ENCODE results near the gene PBRM1. TPM values are rescaled to one million over a fixed set of nuclear protein-coding genes. Genes with fewer than 3 reads are reported as not detected.

The PBRM1 gene
- total and polyA plus RNA-seq, 11 donors = 8.5 to 61.7 (median 44.4) TPM

DNA sequence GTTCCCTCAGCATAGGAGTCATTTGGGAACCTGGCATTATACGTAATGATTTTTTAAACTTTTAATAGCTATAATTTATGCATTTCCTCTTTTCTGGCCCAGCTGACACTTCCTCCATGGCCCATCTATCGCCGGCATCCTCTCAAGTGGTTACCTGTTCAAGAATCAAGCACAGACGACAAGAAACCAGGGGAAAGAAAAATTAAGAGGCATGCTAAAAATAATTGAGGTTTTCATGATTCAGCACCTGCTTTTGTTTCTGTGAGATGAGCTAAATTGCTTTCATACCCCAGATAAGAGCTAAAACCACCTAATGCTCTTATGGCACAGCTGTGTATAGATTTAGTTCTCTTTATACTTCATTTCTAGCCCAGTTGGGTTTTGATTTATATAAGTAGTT, 21.9 kb upstream of the PBRM1 start:
- Histone ChIP-seq H3K4me3 (peak overlapping the region in 8 of 12 donors; percentile 67 to 97 (median 96)), H3K36me3 (peaks cover 0 to 50% (median 42%) of the 10 kb centered on the region in 9 donors), H3K27me3 (no peaks in the 10 kb centered on the region), H3K9me3 (no peaks in the 10 kb centered on the region), H3K27ac (no peak overlapping the region), H3K4me1 (peaks cover 0 to 45% (median 32%) of the 10 kb centered on the region in 12 donors)
- TF ChIP-seq, protein P1, sequence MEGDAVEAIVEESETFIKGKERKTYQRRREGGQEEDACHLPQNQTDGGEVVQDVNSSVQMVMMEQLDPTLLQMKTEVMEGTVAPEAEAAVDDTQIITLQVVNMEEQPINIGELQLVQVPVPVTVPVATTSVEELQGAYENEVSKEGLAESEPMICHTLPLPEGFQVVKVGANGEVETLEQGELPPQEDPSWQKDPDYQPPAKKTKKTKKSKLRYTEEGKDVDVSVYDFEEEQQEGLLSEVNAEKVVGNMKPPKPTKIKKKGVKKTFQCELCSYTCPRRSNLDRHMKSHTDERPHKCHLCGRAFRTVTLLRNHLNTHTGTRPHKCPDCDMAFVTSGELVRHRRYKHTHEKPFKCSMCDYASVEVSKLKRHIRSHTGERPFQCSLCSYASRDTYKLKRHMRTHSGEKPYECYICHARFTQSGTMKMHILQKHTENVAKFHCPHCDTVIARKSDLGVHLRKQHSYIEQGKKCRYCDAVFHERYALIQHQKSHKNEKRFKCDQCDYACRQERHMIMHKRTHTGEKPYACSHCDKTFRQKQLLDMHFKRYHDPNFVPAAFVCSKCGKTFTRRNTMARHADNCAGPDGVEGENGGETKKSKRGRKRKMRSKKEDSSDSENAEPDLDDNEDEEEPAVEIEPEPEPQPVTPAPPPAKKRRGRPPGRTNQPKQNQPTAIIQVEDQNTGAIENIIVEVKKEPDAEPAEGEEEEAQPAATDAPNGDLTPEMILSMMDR (IDR thresholded peaks at IDR 0.05) = no peak
- TF ChIP-seq POLR2A (IDR thresholded peaks at IDR 0.05) = no peak
- WGBS, 4 donors = 79 to 91% (median 82%) methylated on average over 4 of the region's 4 CpGs
- intact Hi-C loops (cut with DNase I) = loop anchor here in 1 of 10 donors (2.0 kb wide), 1 partner anchor 21 kb away; the partner anchor contains the start of gene GNL3
- DNase-seq = no peak
- ATAC-seq = no peak

DNA sequence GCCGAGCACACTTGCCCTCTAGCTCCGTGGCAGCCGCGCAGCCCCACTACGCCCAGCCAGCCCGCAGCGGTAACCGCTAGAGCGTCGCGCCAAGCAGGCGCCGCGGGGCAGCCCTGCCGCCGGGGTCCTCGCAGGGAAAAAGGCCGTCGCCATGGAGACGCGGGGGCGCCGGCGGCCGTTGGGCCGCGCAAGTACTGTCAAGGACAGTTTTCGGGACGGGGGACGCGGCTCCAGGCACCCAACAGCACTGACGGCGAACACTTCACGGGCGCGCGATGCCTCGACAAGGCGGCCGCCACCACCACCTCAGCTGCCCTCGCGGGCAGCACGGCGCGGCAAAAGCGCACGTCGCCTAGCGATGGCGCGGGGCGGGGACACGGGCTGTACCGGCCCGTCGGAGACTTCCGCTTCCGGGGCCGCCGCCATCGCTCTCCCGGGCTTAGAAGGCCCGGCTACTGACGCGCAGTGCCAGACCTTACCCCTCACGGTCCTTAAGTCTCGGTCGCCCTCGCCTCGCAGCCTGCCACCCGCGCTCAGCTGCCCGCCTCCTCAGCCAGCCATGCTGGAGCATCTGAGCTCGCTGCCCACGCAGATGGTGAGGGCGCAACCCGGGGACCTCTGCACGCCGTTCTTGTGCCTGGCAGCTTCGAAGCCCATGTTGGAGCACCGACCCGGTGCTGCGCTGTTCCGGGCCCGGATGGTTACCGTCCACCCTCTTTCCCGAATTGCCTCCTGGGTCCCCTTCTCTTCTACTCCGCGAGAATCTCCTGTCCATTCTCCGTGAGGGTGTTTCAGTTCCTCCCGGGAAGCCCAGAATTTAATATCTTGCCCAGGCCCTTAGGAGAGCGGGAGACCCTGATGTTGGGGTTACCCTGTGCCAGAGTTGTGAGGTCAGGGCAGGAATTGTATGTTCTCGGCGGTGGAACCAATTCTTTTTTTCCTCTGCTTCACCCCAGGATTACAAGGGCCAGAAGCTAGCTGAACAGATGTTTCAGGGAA, 20.3 kb upstream of the PBRM1 start, which contains the start of the genes GLT8D1 and SPCS1:
Gene GLT8D1, minus strand, starts transcription at position 104 of the 999 bp plus-strand sequence. CDS start 5,331 bp downstream, outside the sequence.
Gene SPCS1, plus strand, starts transcription at position 419 of the 999 bp plus-strand sequence. Its CDS starts 141 bp downstream, at position 560.
- WGBS, 4 donors = 0 to 2% (median 1%) methylated on average over 48 to 94 of the region's 94 CpGs
- peak within 1 kb of the TSS; percentile 85 to 97 (median 91) for H3K27ac ChIP-seq
- no peaks in the 10 kb centered on the region for H3K27me3 ChIP-seq
- no peaks in the 10 kb centered on the region for H3K9me3 ChIP-seq
- H3K4me3 ChIP-seq = peak within 1 kb of the TSS; percentile 67 to 100 (median 95)
- ATAC-seq (peak; percentile 93 to 97 (median 95)), DNase-seq (peak; percentile 87 to 92 (median 90))
- peaks cover 0 to 34% (median 29%) of the 10 kb centered on the region in 9 donors for H3K36me3 ChIP-seq
- intact Hi-C loops (cut with DNase I) = loop anchor here in 2 of 10 donors (1.0 to 2.0 kb wide), 2 partner anchors 19 to 21 kb away; partner anchors contain the start of genes GNL3 (in 1 of the 2) and PBRM1 (in 1 of the 2)
- peak; percentile 27 to 63 for TF ChIP-seq POLR2A (IDR thresholded peaks at IDR 0.05)
- TF ChIP-seq, protein P1 (IDR thresholded peaks at IDR 0.05) = no peak
- peaks cover 0 to 45% (median 32%) of the 10 kb centered on the region in 12 donors for H3K4me1 ChIP-seq

GRCh38 chr3:52705438-52705687, 19.6 kb upstream of the PBRM1 start:
- TF ChIP-seq, protein P1 (IDR thresholded peaks at IDR 0.05) = peak in 1 of 12 donors; percentile 19
- TF ChIP-seq POLR2A (IDR thresholded peaks at IDR 0.05) = no peak
- no peaks in the 10 kb centered on the region for H3K27me3 ChIP-seq
- peaks cover 0 to 29% (median 23%) of the 10 kb centered on the region in 9 donors for H3K36me3 ChIP-seq
- peaks cover 0 to 45% (median 32%) of the 10 kb centered on the region in 12 donors for H3K4me1 ChIP-seq
- DNase-seq (no peak), ATAC-seq (no peak)
- peak overlapping the region; percentile 85 to 97 (median 91) for H3K27ac ChIP-seq
- 0 to 4% (median 0%) methylated on average over 9 to 25 of the region's 25 CpGs for WGBS, 4 donors
- intact Hi-C loops (cut with DNase I) = loop anchor here in 1 of 10 donors (1.0 kb wide), 1 partner anchor 20 kb away; the partner anchor contains the start of gene PBRM1
- H3K9me3 ChIP-seq = no peaks in the 10 kb centered on the region
- peak overlapping the region; percentile 67 to 100 (median 95) for H3K4me3 ChIP-seq

Data from heart left ventricle (tissue), 16 donors.